K562 (cell line): ENCODE measurements around the gene CABS1.

ENCODE experiments used
- HDAC6 ChIP-seq: IDR thresholded peaks from 2 replicates; pipeline ENCODE4 v1.6.1; 2012; ENCODE audit warnings: low read depth, mild to moderate bottlenecking, control low read depth, inconsistent platforms, low read length, moderate library complexity
- MCM7 ChIP-seq, 2 experiments: fragments of 450-650 bp; IDR thresholded peaks; 2 replicates each; pipeline ENCODE4 v1.6.1; 2016 to 2018
- SAFB2 ChIP-seq: fragments of 200-400 bp; formaldehyde crosslinking; IDR thresholded peaks from 2 replicates; pipeline ENCODE4 v1.6.1; 2018; ENCODE audit warnings: borderline replicate concordance, low read length, low read depth, moderate library complexity; ENCODE audit not compliant: severe bottlenecking
- SAP30 ChIP-seq: fragments of 200-600 bp; sonication (generic); IDR thresholded peaks from 2 replicates; pipeline ENCODE4 v1.6.1; 2012; ENCODE audit warnings: borderline replicate concordance, low read depth, mild to moderate bottlenecking, moderate library complexity, low read length, control low read depth, inconsistent platforms; ENCODE audit not compliant: insufficient read depth, poor library complexity, severe bottlenecking
- SMAD3 ChIP-seq: fragments of 450-650 bp; formaldehyde crosslinking; conservative IDR thresholded peaks from 2 replicates; pipeline ENCODE4 v1.4.0; 2020; ENCODE audit warnings: mild to moderate bottlenecking
- SREBF2 ChIP-seq: sonication (generic); formaldehyde crosslinking; IDR thresholded peaks from 2 replicates; pipeline ENCODE4 v1.4.0; 2020; ENCODE audit warnings: mild to moderate bottlenecking, missing genetic modification reagents
- SUPT5H ChIP-seq: fragments of 450-650 bp; IDR thresholded peaks from 2 replicates; pipeline ENCODE4 v1.6.1; 2016
- TSC22D4 ChIP-seq: fragments of 450-650 bp; IDR thresholded peaks from 2 replicates; pipeline ENCODE4 v1.6.1; 2016; ENCODE audit warnings: missing genetic modification characterization, missing biosample characterization, control low read depth
- ZNF274 ChIP-seq: IDR thresholded peaks from 2 replicates; pipeline ENCODE4 v1.6.1; 2011; ENCODE audit warnings: low read depth, mild to moderate bottlenecking, low read length, moderate library complexity, borderline replicate concordance
- ZNF384 ChIP-seq: IDR thresholded peaks from 2 replicates; pipeline ENCODE4 v1.6.1; 2012; ENCODE audit warnings: low read depth, low read length, improper control_type of control experiment
- TF ChIP-seq, protein P1 (sequence below), 3 experiments: IDR thresholded peaks in 2 of 3; conservative IDR thresholded peaks in 1 of 3; 2 replicates each; pipeline ENCODE4 v1.5.1; 2011 to 2012; ENCODE audit warnings: low read length in 3 of 3, mild to moderate bottlenecking in 3 of 3, control low read depth in 2 of 3, improper control_type of control experiment in 1 of 3, inconsistent platforms in 1 of 3, low read depth in 1 of 3, mixed read lengths in 1 of 3, moderate library complexity in 1 of 3; ENCODE audit not compliant: insufficient read depth in 2 of 3
- TF ChIP-seq, protein P2 (sequence below): fragments of 150-350 bp; conservative IDR thresholded peaks from 2 replicates; pipeline ENCODE4 v1.6.1; 2014; ENCODE audit warnings: low read length
- TF ChIP-seq, protein P3 (sequence below), 2 experiments: fragments of 450-650 bp in 1 of 2; sonication (generic) in 1 of 2; formaldehyde crosslinking in 1 of 2; IDR thresholded peaks; 2 replicates each; pipeline versions ENCODE4 v1.7.1 to v1.9.0; 2016 to 2022; ENCODE audit warnings: inconsistent platforms in 1 of 2, mild to moderate bottlenecking in 1 of 2, missing genetic modification reagents in 1 of 2

DNA sequence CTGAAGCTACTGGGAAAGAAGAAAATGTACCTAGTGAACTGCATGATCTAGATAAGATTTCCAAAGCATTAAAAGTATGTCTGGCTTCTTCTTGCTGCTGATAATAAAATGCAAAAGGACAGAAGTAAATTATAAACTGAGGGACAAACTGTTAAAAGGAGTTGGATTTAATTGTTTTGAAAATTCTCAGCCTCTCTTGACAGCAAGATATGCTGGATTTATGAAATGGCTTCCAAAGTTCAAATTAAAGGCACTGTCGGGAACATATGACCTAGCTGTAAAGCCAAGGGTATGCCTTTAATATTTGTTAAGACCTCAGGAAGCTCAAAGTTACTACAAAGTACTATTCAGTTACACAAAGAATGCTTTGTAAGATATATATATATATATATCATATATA lies 46.1 kb upstream of the CABS1 start:
- no peak for TF ChIP-seq ZNF384
- no peak for TF ChIP-seq ZNF274
- TF ChIP-seq SAFB2: no peak
- no peak for TF ChIP-seq SAP30
- TF ChIP-seq TSC22D4 (tag): no peak
- TF ChIP-seq SREBF2 (CRISPR knock-in tag): no peak
- TF ChIP-seq, protein P1, sequence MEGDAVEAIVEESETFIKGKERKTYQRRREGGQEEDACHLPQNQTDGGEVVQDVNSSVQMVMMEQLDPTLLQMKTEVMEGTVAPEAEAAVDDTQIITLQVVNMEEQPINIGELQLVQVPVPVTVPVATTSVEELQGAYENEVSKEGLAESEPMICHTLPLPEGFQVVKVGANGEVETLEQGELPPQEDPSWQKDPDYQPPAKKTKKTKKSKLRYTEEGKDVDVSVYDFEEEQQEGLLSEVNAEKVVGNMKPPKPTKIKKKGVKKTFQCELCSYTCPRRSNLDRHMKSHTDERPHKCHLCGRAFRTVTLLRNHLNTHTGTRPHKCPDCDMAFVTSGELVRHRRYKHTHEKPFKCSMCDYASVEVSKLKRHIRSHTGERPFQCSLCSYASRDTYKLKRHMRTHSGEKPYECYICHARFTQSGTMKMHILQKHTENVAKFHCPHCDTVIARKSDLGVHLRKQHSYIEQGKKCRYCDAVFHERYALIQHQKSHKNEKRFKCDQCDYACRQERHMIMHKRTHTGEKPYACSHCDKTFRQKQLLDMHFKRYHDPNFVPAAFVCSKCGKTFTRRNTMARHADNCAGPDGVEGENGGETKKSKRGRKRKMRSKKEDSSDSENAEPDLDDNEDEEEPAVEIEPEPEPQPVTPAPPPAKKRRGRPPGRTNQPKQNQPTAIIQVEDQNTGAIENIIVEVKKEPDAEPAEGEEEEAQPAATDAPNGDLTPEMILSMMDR (IDR thresholded peaks at IDR 0.05 in 2 of 3, conservative IDR thresholded peaks at IDR 0.05 in 1 of 3; ENCODE audit: insufficient read depth in 2 of 3, low read depth in 1 of 3, low read length in 3 of 3): no peak
- TF ChIP-seq, protein P2, sequence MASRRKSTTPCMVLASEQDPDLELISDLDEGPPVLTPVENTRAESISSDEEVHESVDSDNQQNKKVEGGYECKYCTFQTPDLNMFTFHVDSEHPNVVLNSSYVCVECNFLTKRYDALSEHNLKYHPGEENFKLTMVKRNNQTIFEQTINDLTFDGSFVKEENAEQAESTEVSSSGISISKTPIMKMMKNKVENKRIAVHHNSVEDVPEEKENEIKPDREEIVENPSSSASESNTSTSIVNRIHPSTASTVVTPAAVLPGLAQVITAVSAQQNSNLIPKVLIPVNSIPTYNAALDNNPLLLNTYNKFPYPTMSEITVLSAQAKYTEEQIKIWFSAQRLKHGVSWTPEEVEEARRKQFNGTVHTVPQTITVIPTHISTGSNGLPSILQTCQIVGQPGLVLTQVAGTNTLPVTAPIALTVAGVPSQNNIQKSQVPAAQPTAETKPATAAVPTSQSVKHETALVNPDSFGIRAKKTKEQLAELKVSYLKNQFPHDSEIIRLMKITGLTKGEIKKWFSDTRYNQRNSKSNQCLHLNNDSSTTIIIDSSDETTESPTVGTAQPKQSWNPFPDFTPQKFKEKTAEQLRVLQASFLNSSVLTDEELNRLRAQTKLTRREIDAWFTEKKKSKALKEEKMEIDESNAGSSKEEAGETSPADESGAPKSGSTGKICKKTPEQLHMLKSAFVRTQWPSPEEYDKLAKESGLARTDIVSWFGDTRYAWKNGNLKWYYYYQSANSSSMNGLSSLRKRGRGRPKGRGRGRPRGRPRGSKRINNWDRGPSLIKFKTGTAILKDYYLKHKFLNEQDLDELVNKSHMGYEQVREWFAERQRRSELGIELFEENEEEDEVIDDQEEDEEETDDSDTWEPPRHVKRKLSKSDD: no peak
- TF ChIP-seq, protein P3, sequence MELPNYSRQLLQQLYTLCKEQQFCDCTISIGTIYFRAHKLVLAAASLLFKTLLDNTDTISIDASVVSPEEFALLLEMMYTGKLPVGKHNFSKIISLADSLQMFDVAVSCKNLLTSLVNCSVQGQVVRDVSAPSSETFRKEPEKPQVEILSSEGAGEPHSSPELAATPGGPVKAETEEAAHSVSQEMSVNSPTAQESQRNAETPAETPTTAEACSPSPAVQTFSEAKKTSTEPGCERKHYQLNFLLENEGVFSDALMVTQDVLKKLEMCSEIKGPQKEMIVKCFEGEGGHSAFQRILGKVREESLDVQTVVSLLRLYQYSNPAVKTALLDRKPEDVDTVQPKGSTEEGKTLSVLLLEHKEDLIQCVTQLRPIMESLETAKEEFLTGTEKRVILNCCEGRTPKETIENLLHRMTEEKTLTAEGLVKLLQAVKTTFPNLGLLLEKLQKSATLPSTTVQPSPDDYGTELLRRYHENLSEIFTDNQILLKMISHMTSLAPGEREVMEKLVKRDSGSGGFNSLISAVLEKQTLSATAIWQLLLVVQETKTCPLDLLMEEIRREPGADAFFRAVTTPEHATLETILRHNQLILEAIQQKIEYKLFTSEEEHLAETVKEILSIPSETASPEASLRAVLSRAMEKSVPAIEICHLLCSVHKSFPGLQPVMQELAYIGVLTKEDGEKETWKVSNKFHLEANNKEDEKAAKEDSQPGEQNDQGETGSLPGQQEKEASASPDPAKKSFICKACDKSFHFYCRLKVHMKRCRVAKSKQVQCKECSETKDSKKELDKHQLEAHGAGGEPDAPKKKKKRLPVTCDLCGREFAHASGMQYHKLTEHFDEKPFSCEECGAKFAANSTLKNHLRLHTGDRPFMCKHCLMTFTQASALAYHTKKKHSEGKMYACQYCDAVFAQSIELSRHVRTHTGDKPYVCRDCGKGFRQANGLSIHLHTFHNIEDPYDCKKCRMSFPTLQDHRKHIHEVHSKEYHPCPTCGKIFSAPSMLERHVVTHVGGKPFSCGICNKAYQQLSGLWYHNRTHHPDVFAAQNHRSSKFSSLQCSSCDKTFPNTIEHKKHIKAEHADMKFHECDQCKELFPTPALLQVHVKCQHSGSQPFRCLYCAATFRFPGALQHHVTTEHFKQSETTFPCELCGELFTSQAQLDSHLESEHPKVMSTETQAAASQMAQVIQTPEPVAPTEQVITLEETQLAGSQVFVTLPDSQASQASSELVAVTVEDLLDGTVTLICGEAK (IDR thresholded peaks at IDR 0.05): no peak
- TF ChIP-seq, protein P3 (CRISPR knock-in tag; IDR thresholded peaks at IDR 0.05): no peak
- no peak for TF ChIP-seq MCM7 (IDR thresholded peaks at IDR 0.05)
- no peak for TF ChIP-seq SMAD3 (CRISPR knock-in tag)
- TF ChIP-seq HDAC6: no peak
- no peak for TF ChIP-seq SUPT5H
